Panc1 (cell line): ENCODE measurements around the gene XYLT1.

Source experiments
- CTCF ChIP-seq: fragments of 450-650 bp; IDR thresholded peaks from 2 replicates; pipeline ENCODE4 v1.5.1; 2017; ENCODE audit warnings: mild to moderate bottlenecking
- POLR2AphosphoS5 ChIP-seq: IDR thresholded peaks from 2 replicates; pipeline ENCODE4 v1.6.1; 2012; ENCODE audit warnings: mild to moderate bottlenecking, low read depth, low read length, moderate library complexity
- REST ChIP-seq, 2 experiments: IDR thresholded peaks; 2 replicates each; pipeline ENCODE4 v1.6.1; 2011 to 2012; ENCODE audit warnings: low read depth in 2 of 2, control low read depth in 1 of 2, low read length in 1 of 2, mild to moderate bottlenecking in 1 of 2, moderate library complexity in 1 of 2; ENCODE audit not compliant: insufficient read depth in 1 of 2
- SIN3A ChIP-seq: IDR thresholded peaks from 2 replicates; pipeline ENCODE4 v1.6.1; 2012; ENCODE audit warnings: low read depth, mild to moderate bottlenecking, low read length, moderate library complexity, borderline replicate concordance; ENCODE audit not compliant: insufficient read depth
- TCF7L2 ChIP-seq: IDR thresholded peaks from 2 replicates; pipeline ENCODE4 v1.6.1; 2011; ENCODE audit warnings: mild to moderate bottlenecking, low read depth, low read length, inconsistent platforms

GRCh38 chr16:17176199-17176598 is 294.6 kb downstream of the XYLT1 start:
- TF ChIP-seq SIN3A (no peak), CTCF (no peak), POLR2AphosphoS5 (no peak), REST (IDR thresholded peaks at IDR 0.05; ENCODE audit: insufficient read depth in 1 of 2, low read depth in 2 of 2, low read length in 1 of 2) (no peak), TCF7L2 (no peak)
